ENCODE results near the gene COL7A1. TPM values are rescaled to one million over a fixed set of nuclear protein-coding genes. Genes with fewer than 3 reads are reported as not detected.

COL7A1 gene
- total and polyA plus RNA-seq, 2 of the 13 experiments (the other 11 are each of a cell fraction or from before 2014, with no cell fraction given), result 2.7 to 11.7 TPM

GRCh38 chr3:48636149-48636655 lies 41.1 kb upstream of the COL7A1 start:
- H4K20me1 ChIP-seq (ENCODE audit: insufficient read depth, low read length), result no peaks in the 10 kb centered on the region
- H3K9ac ChIP-seq (ENCODE audit: insufficient read depth, low read depth, low read length), result peak overlapping the region; percentile 83
- in situ Hi-C loops (cut with HindIII; ENCODE audit: extremely low pct_ligation_motif_present, low pct_unique_long_range_greater_than_20kb) (no loop called here), intact Hi-C loops (cut with micrococcal nuclease; ENCODE audit: unreplicated experiment) (no loop called here)
- H3K9me3 ChIP-seq (ENCODE audit: low read length), result no peaks in the 10 kb centered on the region
- H3K4me3 ChIP-seq (replicated peaks in 1 of 3; ENCODE audit: insufficient read depth in 1 of 3, low read depth in 2 of 3, low read length in 3 of 3), result peak overlapping the region; percentile 71 to 96 (median 93)
- CTCF ChIA-PET (ENCODE audit: low intra/inter-chr PET ratio, low total read pairs), result interaction anchor here (2.2 kb wide), 1 partner anchor 27 kb away, joined by 13 read pairs; the partner anchor contains the start of gene UQCRC1
- DNase-seq (ENCODE audit: low spot score), result no peak
- no peak for FAIRE-seq
- H3K27me3 ChIP-seq (ENCODE audit: control insufficient read depth in 1 of 2, insufficient read depth in 2 of 2, low read length in 2 of 2), result no peaks in the 10 kb centered on the region; a peak in 1 of 5 replicates
- no peak overlapping the region for H2AFZ ChIP-seq (ENCODE audit: low read length)
- ATAC-seq, result no peak
- 15% methylated on average over 10 of the region's 10 CpGs for WGBS (ENCODE audit: low lambda C conversion rate)
- H3K4me1 ChIP-seq (ENCODE audit: insufficient read depth, low read length), result peaks cover 56% of the 10 kb centered on the region
- H3K4me2 ChIP-seq (ENCODE audit: low read depth, low read length), result peak overlapping the region; percentile 83
- TF ChIP-seq MEF2D (CRISPR knock-in tag; IDR thresholded peaks at IDR 0.05), result peak; percentile 55; the same call in 1 of the 2 replicates
- peak; percentile 31 for TF ChIP-seq MED8 (CRISPR knock-in tag; IDR thresholded peaks at IDR 0.05; ENCODE audit: insufficient replicate concordance)
- 0 out of 2 replicates have a peak, but pooled peaks have one; percentile 39 for TF ChIP-seq ZNF333 (CRISPR knock-in tag; IDR thresholded peaks at IDR 0.05; ENCODE audit: borderline replicate concordance)
- TF ChIP-seq HNRNPLL (IDR thresholded peaks at IDR 0.05; ENCODE audit: low read depth, low read length, poor library complexity, severe bottlenecking), result no peak
- peaks cover 5 to 26% of the 10 kb centered on the region in 2 experiments; a peak in 4 of 5 replicates for H3K36me3 ChIP-seq (replicated peaks in 1 of 2; ENCODE audit: control insufficient read depth in 1 of 2, insufficient read depth in 2 of 2, low read length in 2 of 2)
- POLR2A ChIA-PET, result interaction anchor here (0.8 to 4.8 kb wide), 19 partner anchors 10 to 371 kb away, joined by 3 to 140 read pairs (median 9); partner anchors contain the start of genes CCDC51, CELSR3, IP6K2 and PFKFB4
- peaks cover 42% of the 10 kb centered on the region for H3K79me2 ChIP-seq (ENCODE audit: insufficient read depth, low read length)
- no TSS peak for BruUV-seq (replicated peaks)
- peak overlapping the region; percentile 74 for H3K27ac ChIP-seq (ENCODE audit: extremely low read length, insufficient read depth, low read length)

DNA sequence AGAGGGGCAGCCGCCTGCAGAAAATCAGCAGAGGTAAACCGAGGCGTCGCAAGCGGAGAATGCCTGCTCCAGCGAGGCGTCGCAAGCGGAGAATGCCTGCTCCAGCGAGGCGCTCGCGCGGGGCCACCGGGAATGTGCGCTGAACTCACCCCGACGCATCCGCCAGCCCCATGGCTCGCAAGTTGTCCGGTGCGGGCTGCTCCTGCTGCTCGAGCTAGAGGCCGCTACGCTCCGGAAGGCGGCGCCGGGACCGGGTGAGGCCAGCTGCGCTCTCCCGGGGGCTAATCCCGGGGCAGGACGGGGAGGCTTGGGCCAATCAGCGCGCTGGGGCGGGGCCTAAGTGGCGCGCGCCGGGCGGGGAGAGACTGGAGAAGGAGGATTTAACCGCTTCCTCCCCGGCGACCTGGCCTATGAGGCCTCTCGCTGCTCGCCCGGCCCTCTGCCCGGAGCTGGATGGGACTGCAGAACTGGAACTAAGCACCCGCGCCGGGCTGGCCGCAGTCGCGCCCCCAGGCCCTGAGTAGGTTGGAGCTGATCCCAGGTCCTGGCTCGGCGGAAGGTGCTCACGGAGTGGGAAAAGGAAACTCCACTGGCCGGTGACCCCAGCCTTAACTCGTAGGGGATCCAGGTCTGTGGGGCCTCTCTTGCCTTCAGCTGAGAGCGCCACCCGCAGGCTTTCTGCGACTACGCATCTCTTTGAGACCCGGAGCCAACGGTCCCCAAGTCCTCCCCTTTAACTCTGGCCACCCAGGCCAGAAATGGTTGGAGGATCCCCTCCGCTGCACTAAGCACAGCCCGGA lies 40.3 kb upstream of the COL7A1 start, which contains the start of gene SLC26A6:
Gene SLC26A6, minus strand, starts transcription at position 240 of the 800 bp plus-strand sequence. Its CDS starts 68 bp downstream, at position 172.
- 0% methylated on average over 5 of the region's 68 CpGs for WGBS (ENCODE audit: low lambda C conversion rate)
- peaks cover 64% of the 10 kb centered on the region for H3K4me1 ChIP-seq (ENCODE audit: insufficient read depth, low read length)
- H4K20me1 ChIP-seq (ENCODE audit: insufficient read depth, low read length), result no peaks in the 10 kb centered on the region
- ChIA-PET POLR2A (interaction anchor here (0.7 to 4.8 kb wide), 25 partner anchors 11 to 395 kb away, joined by 3 to 140 read pairs (median 6); partner anchors contain the start of genes CCDC51, CELSR3, COL7A1 and IP6K2), CTCF (ENCODE audit: low intra/inter-chr PET ratio, low total read pairs) (interaction anchor here (2.2 kb wide), 1 partner anchor 26 kb away, joined by 13 read pairs; the partner anchor contains the start of gene UQCRC1)
- intact Hi-C loops (cut with micrococcal nuclease; ENCODE audit: unreplicated experiment), result loop anchor here (1.0 to 2.0 kb wide), 3 partner anchors 17 to 79 kb away; partner anchors contain the start of genes PFKFB4 and UQCRC1
- in situ Hi-C loops (cut with HindIII; ENCODE audit: extremely low pct_ligation_motif_present, low pct_unique_long_range_greater_than_20kb), result no loop called here
- H3K9me3 ChIP-seq (ENCODE audit: low read length), result no peaks in the 10 kb centered on the region
- no peaks in the 10 kb centered on the region; a peak in 1 of 5 replicates for H3K27me3 ChIP-seq (ENCODE audit: control insufficient read depth in 1 of 2, insufficient read depth in 2 of 2, low read length in 2 of 2)
- no peak within 1 kb of the TSS for H2AFZ ChIP-seq (ENCODE audit: low read length)
- peak within 1 kb of the TSS; percentile 74 for H3K27ac ChIP-seq (ENCODE audit: extremely low read length, insufficient read depth, low read length)
- H3K4me3 ChIP-seq (replicated peaks in 1 of 3; ENCODE audit: insufficient read depth in 1 of 3, low read depth in 2 of 3, low read length in 3 of 3), result peak within 1 kb of the TSS; percentile 71 to 96 (median 93)
- peak within 1 kb of the TSS; percentile 88 for H3K4me2 ChIP-seq (ENCODE audit: low read depth, low read length)
- ATAC-seq (peak; percentile 91), DNase-seq (ENCODE audit: low spot score) (peak; percentile 93), FAIRE-seq (peak; percentile 62)
- H3K9ac ChIP-seq (ENCODE audit: insufficient read depth, low read depth, low read length), result peak within 1 kb of the TSS; percentile 83
- BruUV-seq (replicated peaks), result TSS peak; percentile 70
- peaks cover 8 to 33% of the 10 kb centered on the region in 2 experiments; a peak in 4 of 5 replicates for H3K36me3 ChIP-seq (replicated peaks in 1 of 2; ENCODE audit: control insufficient read depth in 1 of 2, insufficient read depth in 2 of 2, low read length in 2 of 2)
- peaks cover 43% of the 10 kb centered on the region for H3K79me2 ChIP-seq (ENCODE audit: insufficient read depth, low read length)
- TF ChIP-seq IKZF1 (IDR thresholded peaks at IDR 0.05) (no peak), POLR2A (IDR thresholded peaks at IDR 0.05; ENCODE audit: insufficient read depth in 1 of 2, low read depth in 2 of 2, low read length in 2 of 2) (peak in 1 of 2 experiments; percentile 83; a peak in 2 of 4 replicates), CHD2 (IDR thresholded peaks at IDR 0.05; ENCODE audit: low read depth, low read length) (no peak)

Measured in HepG2 (cell line).